Activated effector memory CD4-positive, alpha-beta T cell treated with anti-CD3 and anti-CD28 coated beads, Interleukin-2, amount 50 U/mL, for 16 hours (primary cell): ENCODE measurements around the gene RRM2.
A peak's percentile ranks its signal among the peaks of the same experiment; 100 is the strongest.

Experiments
- DNase-seq: peaks from one replicate; pipeline ENCODE4 v3.0.0-alpha.2; 2020

Gene RRM2

GRCh38 chr2:10135296-10136089 lies 13.0 kb downstream of the RRM2 start:
- no peak for DNase-seq

GRCh38 chr2:10136101-10136934 lies 13.8 kb downstream of the RRM2 start:
- no peak for DNase-seq

- no peak for DNase-seq
Measured at GRCh38 chr2:10137053-10137843, 14.7 kb downstream of the RRM2 start.

- peak; percentile 34 for DNase-seq
Measured at GRCh38 chr2:10139536-10139935, 17.0 kb downstream of the RRM2 start.

GRCh38 chr2:10140841-10141610 lies 18.5 kb downstream of the RRM2 start:
- peak; percentile 58 for DNase-seq

GRCh38 chr2:10141736-10142639 lies 19.4 kb downstream of the RRM2 start:
- peak; percentile 78 for DNase-seq

- no peak for DNase-seq
Measured at GRCh38 chr2:10142640-10142965, 20.1 kb downstream of the RRM2 start.

- DNase-seq, result peak; percentile 58
Measured at GRCh38 chr2:10144771-10145518, 22.4 kb downstream of the RRM2 start.

- peak; percentile 51 for DNase-seq
Measured at GRCh38 chr2:10145519-10146357, 23.2 kb downstream of the RRM2 start.

GRCh38 chr2:10146366-10147005 lies 23.9 kb downstream of the RRM2 start:
- DNase-seq, result peak; percentile 36

GRCh38 chr2:10147050-10147660 lies 24.6 kb downstream of the RRM2 start:
- DNase-seq, result peak; percentile 37

- DNase-seq, result no peak
Measured at GRCh38 chr2:10148268-10148667, 25.7 kb downstream of the RRM2 start.

GRCh38 chr2:10149635-10150034 lies 27.1 kb downstream of the RRM2 start:
- no peak for DNase-seq

GRCh38 chr2:10150436-10150835 lies 27.9 kb downstream of the RRM2 start:
- DNase-seq, result peak; percentile 9

- peak; percentile 19 for DNase-seq
Measured at GRCh38 chr2:10151462-10151861, 28.9 kb downstream of the RRM2 start.

GRCh38 chr2:10157293-10157692 lies 34.8 kb downstream of the RRM2 start:
- DNase-seq, result no peak

GRCh38 chr2:10158681-10159080 lies 36.1 kb downstream of the RRM2 start:
- DNase-seq, result no peak

- no peak for DNase-seq
Measured at GRCh38 chr2:10159086-10159485, 36.5 kb downstream of the RRM2 start.
